ENCODE results near the gene PLCB1.

Gene PLCB1

DNA sequence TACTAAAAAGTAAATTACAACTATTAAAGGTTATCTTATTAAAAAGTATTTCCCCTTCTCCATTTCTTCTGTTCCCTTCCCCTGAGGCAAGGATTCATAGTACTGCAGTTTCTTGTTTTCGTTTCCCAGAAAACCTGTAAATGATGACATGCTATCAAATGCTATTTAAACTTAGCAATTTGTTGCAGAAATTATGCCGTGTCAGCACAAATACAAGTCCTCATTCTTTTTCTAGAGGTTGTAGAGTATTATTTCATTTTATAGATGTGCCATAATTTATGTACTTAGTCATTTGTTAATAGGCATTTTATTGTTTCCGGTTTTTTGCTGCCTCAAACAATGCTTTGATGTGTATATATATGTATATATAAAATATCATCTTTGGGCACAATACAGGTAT, 268.4 kb downstream of the PLCB1 start:
- no peak for DNase-seq (ENCODE audit: low spot score)

- DNase-seq (ENCODE audit: low spot score), result no peak
Observed at GRCh38 chr20:8401556-8401955, 269.5 kb downstream of the PLCB1 start.

DNA sequence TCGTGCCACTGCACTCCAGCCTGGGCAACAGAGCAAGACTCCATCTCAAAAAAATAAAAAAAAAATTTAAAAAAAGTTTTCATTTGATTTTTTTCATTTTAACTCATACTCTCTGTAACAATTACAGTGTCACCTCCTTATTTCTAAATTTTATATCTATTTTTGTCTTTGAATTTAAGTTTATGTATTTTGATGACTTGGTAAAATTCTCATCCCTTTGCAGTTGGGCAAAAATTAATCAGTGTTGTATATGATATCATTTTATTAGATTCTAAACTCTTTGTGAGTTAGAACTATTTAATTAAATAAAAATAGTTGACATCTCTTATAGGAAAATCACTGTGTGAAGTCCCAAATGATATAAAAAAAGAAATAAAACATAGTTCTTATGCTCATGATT, 270.7 kb downstream of the PLCB1 start:
- DNase-seq (ENCODE audit: low spot score), result no peak

- DNase-seq (ENCODE audit: low spot score), result no peak
Observed at GRCh38 chr20:8404912-8405635, 273.0 kb downstream of the PLCB1 start.

DNA sequence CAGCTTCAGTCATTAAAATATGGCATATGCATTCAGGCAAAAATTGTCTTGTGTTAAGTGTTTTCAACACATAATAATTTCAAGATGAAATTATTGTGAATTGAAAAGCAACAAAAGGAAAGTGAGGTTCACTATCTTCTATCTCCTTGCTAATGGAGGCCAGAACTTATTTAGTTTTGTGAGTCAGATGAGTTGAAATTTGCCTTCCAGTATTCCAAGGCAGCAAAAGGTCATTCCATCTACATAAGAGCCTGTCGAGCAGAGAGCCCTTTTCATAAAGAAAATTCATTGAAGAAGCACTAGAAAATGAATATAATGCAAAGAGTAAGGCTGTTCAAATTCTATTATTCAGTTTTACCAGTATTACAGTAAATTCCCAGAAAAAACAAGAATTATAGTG, 274.3 kb downstream of the PLCB1 start:
- no peak for DNase-seq (ENCODE audit: low spot score)

DNA sequence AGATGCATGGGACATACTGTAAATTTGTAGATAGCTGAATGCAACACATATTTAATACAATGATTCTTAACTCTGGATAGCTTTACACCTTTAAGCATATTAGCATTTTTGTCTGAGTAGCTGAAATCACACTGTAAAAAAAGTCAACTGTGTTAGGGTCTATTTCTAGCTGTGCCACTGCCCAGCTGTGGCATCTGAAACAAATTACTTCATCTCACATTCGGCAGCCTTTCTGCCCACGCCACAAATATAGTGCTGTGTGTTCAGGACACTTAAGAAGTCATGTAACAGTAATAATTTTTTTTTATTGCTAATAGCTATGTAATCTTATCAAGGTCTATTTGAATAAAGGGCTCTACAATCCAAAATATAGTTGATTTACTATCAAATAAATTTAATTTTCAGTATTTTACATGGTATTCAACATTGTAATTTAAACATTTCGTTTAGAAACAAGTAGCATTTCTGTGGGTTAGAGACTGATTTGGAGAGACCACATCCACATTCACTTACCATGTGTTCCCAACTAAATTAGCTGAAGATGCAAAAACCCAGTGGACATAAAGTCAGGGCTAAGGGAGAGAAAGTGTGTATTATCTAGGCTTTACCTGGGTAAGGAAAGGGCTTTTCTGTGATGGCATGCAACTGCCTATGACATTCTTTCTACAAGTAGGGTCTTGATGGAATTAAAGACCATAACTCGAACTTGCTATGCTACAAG, 276.7 kb downstream of the PLCB1 start:
- DNase-seq (ENCODE audit: low spot score), result no peak

DNA sequence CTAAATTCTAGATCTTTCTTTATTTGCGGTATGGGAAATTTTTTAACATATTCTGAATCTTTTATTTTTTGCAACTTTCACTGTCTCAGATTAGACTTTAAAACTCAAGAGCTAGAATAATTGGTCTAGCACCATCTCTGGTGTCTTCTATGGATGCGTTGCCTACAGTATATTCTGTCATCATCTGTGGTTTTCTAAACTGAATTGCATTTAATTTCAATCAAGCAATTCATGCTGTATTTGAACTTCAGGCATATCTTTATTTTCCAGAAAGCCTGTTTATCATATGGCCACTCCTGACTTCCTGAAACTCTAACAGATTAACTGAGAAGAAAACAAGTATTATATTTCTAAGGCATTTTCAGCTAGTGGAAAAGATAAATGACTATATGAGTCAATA, 281.6 kb downstream of the PLCB1 start:
- no peak for DNase-seq (ENCODE audit: low spot score)

DNA sequence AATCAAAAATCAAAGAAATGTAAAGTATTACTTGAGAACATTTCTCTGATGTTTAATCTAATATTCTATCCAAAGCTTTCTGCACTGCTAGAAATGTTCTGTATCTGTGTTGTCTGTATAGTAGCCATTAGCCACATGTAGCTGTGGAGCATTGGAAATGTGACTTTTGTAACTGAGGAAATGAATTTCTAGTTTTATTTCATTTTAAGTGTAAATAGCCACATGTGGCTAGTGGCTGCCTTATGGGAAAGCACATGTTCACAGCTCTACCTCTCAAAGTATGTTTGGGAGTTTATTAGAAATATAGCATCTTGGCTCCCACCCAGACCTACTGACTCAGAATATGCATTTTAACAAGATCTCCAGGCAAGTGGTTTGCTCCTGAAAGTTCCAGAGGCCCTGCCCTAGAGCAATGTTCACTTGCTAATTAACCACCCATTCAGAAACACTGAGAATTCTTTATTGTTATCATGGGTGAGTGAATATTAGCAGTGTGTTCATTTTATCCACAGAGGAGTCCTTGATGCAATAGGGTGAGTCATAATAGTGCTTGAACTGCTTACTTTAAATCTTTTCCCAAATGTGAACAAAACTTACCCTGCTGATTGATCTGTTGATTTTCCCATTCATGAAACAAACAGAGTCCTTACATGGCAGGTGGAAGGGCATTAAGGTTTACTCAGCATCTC, 282.7 kb downstream of the PLCB1 start:
- no peak for DNase-seq (ENCODE audit: low spot score)

GRCh38 chr20:8421981-8422380, 289.9 kb downstream of the PLCB1 start:
- DNase-seq (ENCODE audit: low spot score), result peak; percentile 34

- DNase-seq (ENCODE audit: low spot score), result peak; percentile 57
Observed at GRCh38 chr20:8423482-8423881, 291.4 kb downstream of the PLCB1 start.

GRCh38 chr20:8424010-8424409, 291.9 kb downstream of the PLCB1 start:
- peak; percentile 62 for DNase-seq (ENCODE audit: low spot score)

- DNase-seq (ENCODE audit: low spot score), result no peak
Observed at GRCh38 chr20:8425016-8425415, 292.9 kb downstream of the PLCB1 start.

- DNase-seq (ENCODE audit: low spot score), result no peak
Observed at GRCh38 chr20:8425802-8426201, 293.7 kb downstream of the PLCB1 start.

GRCh38 chr20:8427419-8428040, 295.5 kb downstream of the PLCB1 start:
- no peak for DNase-seq (ENCODE audit: low spot score)

DNA sequence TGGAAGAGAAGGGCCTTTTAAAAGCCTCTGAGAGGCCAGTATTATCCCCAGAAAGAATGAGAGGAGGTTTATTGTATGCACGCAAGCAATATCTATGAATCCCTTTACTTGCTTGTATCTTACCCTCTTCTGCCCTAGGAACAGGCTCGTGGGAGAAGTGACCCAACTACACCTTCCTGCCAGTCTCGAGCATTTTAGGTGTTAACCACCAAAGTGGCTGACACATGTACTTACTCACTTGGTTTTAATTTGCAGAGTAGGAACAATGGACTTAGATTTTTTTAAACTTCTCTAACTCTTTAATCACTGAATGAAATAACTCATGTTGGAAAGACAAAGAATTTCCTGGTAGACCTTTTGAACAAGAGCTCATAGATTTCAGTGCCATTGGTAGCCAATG, 296.9 kb downstream of the PLCB1 start:
- DNase-seq (ENCODE audit: low spot score), result no peak

DNA sequence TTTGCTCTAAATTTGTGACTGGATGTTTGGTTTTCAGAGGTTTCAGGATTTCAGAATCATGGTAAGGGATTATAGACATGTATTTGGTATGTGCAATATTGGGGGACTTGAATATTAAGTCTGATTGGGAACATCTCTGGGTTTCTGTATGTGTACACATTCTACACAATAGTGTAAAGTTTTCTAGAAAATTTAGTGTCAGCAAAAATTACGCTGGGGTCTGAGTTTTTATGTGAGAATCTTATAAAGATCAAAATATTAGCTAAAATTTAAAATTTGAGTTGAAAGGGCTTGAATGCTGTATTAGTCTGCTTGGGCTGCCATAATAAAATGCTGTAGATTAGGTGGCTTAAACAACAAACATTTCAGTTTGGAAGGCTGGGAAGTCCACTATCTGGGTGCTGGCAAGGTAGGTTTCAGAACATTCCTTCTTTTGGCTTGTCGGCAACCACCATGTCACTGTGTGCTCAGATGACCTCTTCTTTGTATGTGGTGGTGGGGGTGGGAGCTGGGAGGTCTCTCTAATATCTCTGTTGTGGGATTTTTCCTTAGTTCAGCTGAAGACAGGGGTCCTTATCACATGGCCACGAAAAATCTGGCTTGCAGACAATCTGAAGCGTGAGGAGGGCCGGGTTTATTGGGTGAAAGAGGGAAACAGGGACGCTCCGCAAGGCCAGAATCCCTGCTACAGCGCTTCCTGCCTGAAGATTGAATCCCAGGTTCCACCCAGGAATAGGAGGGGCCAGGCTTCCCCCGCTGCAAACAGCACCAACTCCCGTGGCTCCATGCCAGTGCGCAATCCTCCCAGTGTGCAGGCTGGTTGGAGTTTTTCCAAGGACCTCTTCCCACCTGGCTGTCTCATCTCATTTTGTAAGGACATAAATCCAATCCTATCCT, 299.7 kb downstream of the PLCB1 start:
- peak; percentile 93 for DNase-seq (ENCODE audit: low spot score)

- DNase-seq (ENCODE audit: low spot score), result peak; percentile 54
Observed at GRCh38 chr20:8432435-8433148, 300.5 kb downstream of the PLCB1 start.

DNA sequence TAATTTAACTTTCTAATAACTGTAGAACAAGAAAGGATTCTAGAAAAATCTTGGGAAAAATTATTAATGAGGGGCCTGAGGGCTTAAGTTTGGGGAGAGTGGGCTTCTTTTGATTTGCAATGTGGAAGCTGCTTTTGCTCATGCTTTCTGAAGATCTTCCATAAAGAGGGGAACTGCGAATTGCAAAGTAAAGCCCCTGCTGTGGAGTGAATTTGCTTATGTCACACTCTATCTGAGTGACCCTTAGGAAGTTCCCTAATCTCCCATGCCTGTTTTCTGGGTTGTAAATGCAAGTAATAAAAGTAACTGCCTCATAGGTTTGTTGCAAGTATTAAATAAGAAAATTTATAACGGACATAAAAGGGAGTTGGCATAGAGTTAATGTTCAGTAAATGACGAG, 301.2 kb downstream of the PLCB1 start:
- no peak for DNase-seq (ENCODE audit: low spot score)

DNA sequence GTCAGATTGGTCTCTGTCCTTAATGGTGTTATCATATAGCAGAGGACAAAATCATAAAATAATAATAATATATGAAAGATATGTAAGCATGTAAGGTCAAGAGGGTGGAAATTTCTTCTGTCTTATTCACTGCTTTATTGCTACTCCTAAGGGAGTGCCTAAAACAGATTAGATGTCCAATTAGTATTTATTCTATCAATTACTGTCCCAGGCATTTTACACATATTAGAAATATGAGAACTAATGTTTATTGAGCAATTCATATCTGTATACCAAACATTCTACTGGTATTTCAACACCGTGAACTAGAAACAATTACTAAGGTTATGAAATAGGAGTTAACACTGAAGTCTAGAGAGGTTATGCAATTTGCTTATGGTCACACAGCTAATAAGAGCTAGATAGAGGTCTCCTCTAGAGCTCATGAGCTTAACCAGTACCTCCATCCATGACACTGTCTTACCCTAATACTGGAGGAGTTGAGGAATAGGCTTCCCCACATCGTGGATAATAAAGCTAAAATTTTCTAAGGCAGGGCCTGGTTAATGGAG, 302.3 kb downstream of the PLCB1 start:
- no peak for DNase-seq (ENCODE audit: low spot score)

All from SK-N-DZ (cell line).